Subcutaneous abdominal adipose tissue (tissue), 5 donors: ENCODE measurements around the gene RTBDN.

Experiments used
- H3K27ac ChIP-seq: one replicate; pipeline ENCODE4 v1.7.0; 2013; ENCODE audit warnings: low read depth, mild to moderate bottlenecking, inconsistent platforms, low read length, moderate library complexity
- H3K27me3 ChIP-seq, 5 donors: one replicate each; pipeline ENCODE4 v1.7.0; 2013; ENCODE audit warnings: low read length in 5 of 5, inconsistent platforms in 1 of 5; ENCODE audit not compliant: control insufficient read depth in 5 of 5, insufficient read depth in 4 of 5
- H3K36me3 ChIP-seq, 5 donors: one replicate each; pipeline ENCODE4 v1.7.0; 2013; ENCODE audit warnings: low read length in 5 of 5; ENCODE audit not compliant: control insufficient read depth in 5 of 5, insufficient read depth in 5 of 5
- H3K4me1 ChIP-seq, 5 donors: one replicate each; pipeline ENCODE4 v1.7.0; 2013; ENCODE audit warnings: low read length in 5 of 5, mild to moderate bottlenecking in 3 of 5, moderate library complexity in 1 of 5; ENCODE audit not compliant: control insufficient read depth in 5 of 5, insufficient read depth in 5 of 5
- H3K4me3 ChIP-seq, 5 donors: one replicate each; pipeline ENCODE4 v1.7.0; 2013; ENCODE audit warnings: low read length in 5 of 5, low read depth in 1 of 5
- H3K9ac ChIP-seq, 5 donors: one replicate each; pipeline ENCODE4 v1.7.0; 2013; ENCODE audit warnings: low read length in 5 of 5, mild to moderate bottlenecking in 4 of 5, moderate library complexity in 3 of 5
- H3K9me3 ChIP-seq, 5 donors: one replicate each; pipeline ENCODE4 v1.7.0; 2013; ENCODE audit warnings: low read length in 5 of 5; ENCODE audit not compliant: control insufficient read depth in 5 of 5
- donor health status: healthy.
- donor health status: healthy.
- donor health status: healthy.
- donor health status: healthy.
- donor health status: healthy.

RTBDN gene

GRCh38 chr19:12789098-12789903 is 45.1 kb downstream of the RTBDN start:
- Histone ChIP-seq H3K4me3 (peak overlapping the region; percentile 62 to 100 (median 71)), H3K27ac (peak overlapping the region; percentile 100), H3K9ac (peak overlapping the region; percentile 82 to 100 (median 100)), H3K27me3 (no peaks in the 10 kb centered on the region), H3K36me3 (no peaks in the 10 kb centered on the region), H3K9me3 (no peaks in the 10 kb centered on the region), H3K4me1 (peaks cover 22 to 71% (median 57%) of the 10 kb centered on the region in 5 donors)

GRCh38 chr19:12788682-12789097 is 45.7 kb downstream of the RTBDN start:
- Histone ChIP-seq H3K9ac (peak overlapping the region; percentile 82 to 100 (median 92)), H3K9me3 (no peaks in the 10 kb centered on the region), H3K4me3 (peak overlapping the region; percentile 62 to 100 (median 70)), H3K27me3 (no peaks in the 10 kb centered on the region), H3K27ac (peak overlapping the region; percentile 100), H3K36me3 (no peaks in the 10 kb centered on the region), H3K4me1 (peaks cover 24 to 71% (median 57%) of the 10 kb centered on the region in 5 donors)

- Histone ChIP-seq H3K4me3 (peak overlapping the region in 4 of 5 donors; percentile 19 to 100 (median 62)), H3K9me3 (no peaks in the 10 kb centered on the region), H3K27ac (peak overlapping the region; percentile 100), H3K36me3 (no peaks in the 10 kb centered on the region), H3K27me3 (no peaks in the 10 kb centered on the region), H3K9ac (peak overlapping the region; percentile 4 to 100 (median 92)), H3K4me1 (peaks cover 27 to 76% (median 62%) of the 10 kb centered on the region in 5 donors)
Observed at GRCh38 chr19:12788042-12788681, 46.2 kb downstream of the RTBDN start.

GRCh38 chr19:12787458-12787857 is 46.9 kb downstream of the RTBDN start:
- Histone ChIP-seq H3K4me3 (no peak overlapping the region), H3K9ac (no peak overlapping the region), H3K27me3 (no peaks in the 10 kb centered on the region), H3K9me3 (no peaks in the 10 kb centered on the region), H3K4me1 (peaks cover 27 to 83% (median 62%) of the 10 kb centered on the region in 5 donors), H3K36me3 (no peaks in the 10 kb centered on the region), H3K27ac (peak overlapping the region; percentile 100)

- Histone ChIP-seq H3K27ac (peak overlapping the region; percentile 100), H3K9me3 (no peaks in the 10 kb centered on the region), H3K27me3 (no peaks in the 10 kb centered on the region), H3K9ac (peak overlapping the region in 3 of 5 donors; percentile 56 to 75 (median 73)), H3K36me3 (no peaks in the 10 kb centered on the region), H3K4me1 (peaks cover 29 to 88% (median 65%) of the 10 kb centered on the region in 5 donors), H3K4me3 (peak overlapping the region in 1 of 5 donors; percentile 8)
Observed at GRCh38 chr19:12786952-12787351, 47.4 kb downstream of the RTBDN start.

GRCh38 chr19:12786141-12786870 is 48.1 kb downstream of the RTBDN start:
- H3K9ac ChIP-seq: peak overlapping the region; percentile 0 to 75 (median 66)
- H3K36me3 ChIP-seq: no peaks in the 10 kb centered on the region
- H3K4me1 ChIP-seq: peaks cover 29 to 93% (median 69%) of the 10 kb centered on the region in 5 donors
- no peaks in the 10 kb centered on the region for H3K27me3 ChIP-seq
- H3K27ac ChIP-seq: peak overlapping the region; percentile 100
- no peaks in the 10 kb centered on the region for H3K9me3 ChIP-seq
- peak overlapping the region in 1 of 5 donors; percentile 54 for H3K4me3 ChIP-seq

- Histone ChIP-seq H3K27ac (peak overlapping the region; percentile 100), H3K4me1 (peaks cover 26 to 85% (median 64%) of the 10 kb centered on the region in 5 donors), H3K4me3 (peak overlapping the region in 4 of 5 donors; percentile 3 to 59 (median 40)), H3K9ac (peak overlapping the region; percentile 0 to 75 (median 66)), H3K27me3 (no peaks in the 10 kb centered on the region), H3K9me3 (no peaks in the 10 kb centered on the region), H3K36me3 (no peaks in the 10 kb centered on the region)
Observed at GRCh38 chr19:12785431-12786031, 48.8 kb downstream of the RTBDN start.

- Histone ChIP-seq H3K9me3 (no peaks in the 10 kb centered on the region), H3K9ac (peak overlapping the region in 4 of 5 donors; percentile 0 to 75 (median 60)), H3K27me3 (no peaks in the 10 kb centered on the region), H3K4me1 (peaks cover 25 to 80% (median 61%) of the 10 kb centered on the region in 5 donors), H3K36me3 (no peaks in the 10 kb centered on the region), H3K4me3 (peak overlapping the region in 4 of 5 donors; percentile 3 to 59 (median 40)), H3K27ac (peak overlapping the region; percentile 100)
Observed at GRCh38 chr19:12784871-12785430, 49.4 kb downstream of the RTBDN start.

- Histone ChIP-seq H3K27ac (peak overlapping the region; percentile 100), H3K9me3 (no peaks in the 10 kb centered on the region), H3K36me3 (no peaks in the 10 kb centered on the region), H3K27me3 (no peaks in the 10 kb centered on the region), H3K4me3 (peak overlapping the region in 4 of 5 donors; percentile 3 to 59 (median 40)), H3K4me1 (peaks cover 25 to 84% (median 64%) of the 10 kb centered on the region in 5 donors), H3K9ac (peak overlapping the region in 2 of 5 donors; percentile 53 to 75)
Observed at GRCh38 chr19:12784394-12784870, 49.9 kb downstream of the RTBDN start.
